Activated CD4-positive, alpha-beta T cell treated with anti-CD3 and anti-CD28 coated beads, Interleukin-2, amount 50 U/mL, for 16 hours (primary cell): Measurements from ENCODE around the gene SGTA.

Experiments used
- DNase-seq: peaks from one replicate; pipeline ENCODE4 v3.0.0-alpha.2; 2020

The SGTA gene

GRCh38 chr19:2768365-2769132 lies 14.5 kb downstream of the SGTA start:
- no peak for DNase-seq

GRCh38 chr19:2767688-2768087 lies 15.4 kb downstream of the SGTA start:
- no peak for DNase-seq

GRCh38 chr19:2766594-2767372 lies 16.3 kb downstream of the SGTA start:
- no peak for DNase-seq

- no peak for DNase-seq
Measured at GRCh38 chr19:2765376-2765775, 17.7 kb downstream of the SGTA start.

- no peak for DNase-seq
Measured at GRCh38 chr19:2764945-2765344, 18.1 kb downstream of the SGTA start.

- DNase-seq, result no peak
Measured at GRCh38 chr19:2763687-2764086, 19.4 kb downstream of the SGTA start.

GRCh38 chr19:2762783-2763496 lies 20.1 kb downstream of the SGTA start:
- no peak for DNase-seq

GRCh38 chr19:2761876-2762782 lies 20.9 kb downstream of the SGTA start:
- DNase-seq, result no peak

- no peak for DNase-seq
Measured at GRCh38 chr19:2761309-2761677, 21.8 kb downstream of the SGTA start.

GRCh38 chr19:2759965-2760364 lies 23.1 kb downstream of the SGTA start:
- no peak for DNase-seq

GRCh38 chr19:2759362-2759761 lies 23.7 kb downstream of the SGTA start:
- DNase-seq, result no peak

- DNase-seq, result no peak
Measured at GRCh38 chr19:2758601-2759313, 24.3 kb downstream of the SGTA start.

- DNase-seq, result no peak
Measured at GRCh38 chr19:2756921-2757881, 25.9 kb downstream of the SGTA start.

GRCh38 chr19:2756477-2756876 lies 26.6 kb downstream of the SGTA start:
- no peak for DNase-seq

- DNase-seq, result no peak
Measured at GRCh38 chr19:2755811-2756210, 27.3 kb downstream of the SGTA start.

GRCh38 chr19:2755448-2755705 lies 27.7 kb downstream of the SGTA start:
- DNase-seq, result no peak

- no peak for DNase-seq
Measured at GRCh38 chr19:2754659-2755447, 28.2 kb downstream of the SGTA start.

GRCh38 chr19:2751438-2751830 lies 31.6 kb downstream of the SGTA start:
- DNase-seq, result no peak

GRCh38 chr19:2750808-2751437 lies 32.1 kb downstream of the SGTA start:
- no peak for DNase-seq

- DNase-seq, result no peak
Measured at GRCh38 chr19:2747349-2747748, 35.7 kb downstream of the SGTA start.
